GM18526 (cell line): ENCODE measurements around the gene MBD5.

Experiments used
- POLR2A ChIP-seq: IDR thresholded peaks from 3 replicates; pipeline ENCODE4 v1.6.1; 2011; ENCODE audit not compliant: insufficient read length; ENCODE audit errors: extremely low read depth

The MBD5 gene

DNA sequence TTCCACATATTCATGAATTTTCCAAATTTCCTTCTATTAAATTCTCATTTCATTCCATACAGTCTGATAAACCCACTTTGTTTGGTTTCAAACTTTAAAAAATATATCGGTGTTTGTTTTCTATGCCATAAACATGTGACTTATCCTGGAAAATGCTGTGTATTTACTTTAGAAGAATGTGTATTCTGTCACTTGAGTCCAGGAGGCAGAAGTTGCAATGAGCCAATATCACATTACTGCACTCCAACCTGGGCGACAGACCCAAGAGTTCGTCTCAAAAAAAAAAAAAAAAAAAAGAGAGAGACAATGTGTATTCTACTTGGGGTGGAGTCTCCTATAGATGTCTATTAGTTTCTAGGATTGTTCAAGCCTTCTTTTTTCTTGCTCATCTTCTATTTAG, 31.8 kb downstream of the MBD5 start:
- no peak for TF ChIP-seq POLR2A

DNA sequence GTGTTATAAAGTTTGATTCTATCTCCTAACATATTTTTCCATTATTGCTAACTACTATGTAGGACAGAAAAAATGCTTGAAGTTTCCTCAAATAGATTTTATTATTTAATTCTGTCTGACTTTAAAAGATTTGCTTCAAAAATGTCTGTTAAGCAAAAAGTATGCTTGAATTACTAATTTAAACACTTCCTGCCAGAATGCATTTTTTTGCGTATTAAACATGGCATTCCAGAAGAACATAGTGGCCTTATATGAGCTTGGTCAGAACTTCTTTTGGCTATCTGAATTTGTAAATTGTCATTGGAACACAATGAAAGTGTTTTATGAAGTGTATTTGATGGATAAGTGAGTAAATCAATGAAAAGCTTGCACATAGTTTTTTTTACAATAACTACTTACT, 37.8 kb downstream of the MBD5 start:
- TF ChIP-seq POLR2A, result no peak

DNA sequence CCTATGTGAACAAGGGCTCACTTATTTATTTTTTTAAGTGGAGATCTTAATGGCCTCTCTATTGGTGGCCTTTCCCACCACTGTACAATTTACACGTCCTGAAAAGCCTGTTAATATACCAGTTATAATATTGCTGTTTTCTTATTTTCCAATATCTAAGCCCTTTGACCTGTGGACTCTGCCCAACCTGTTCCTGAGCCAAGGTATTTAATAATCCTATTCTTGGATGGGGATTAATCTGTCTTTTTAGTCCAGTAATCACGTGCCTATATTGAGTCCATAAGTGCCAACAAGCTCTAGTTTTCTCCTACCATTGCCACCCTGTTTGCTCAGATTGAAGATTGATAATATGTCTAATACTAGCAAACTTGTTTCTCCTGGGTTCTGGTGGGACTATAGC, 42.7 kb downstream of the MBD5 start:
- TF ChIP-seq POLR2A, result no peak

GRCh38 chr2:148065936-148066335, 45.0 kb downstream of the MBD5 start:
- no peak for TF ChIP-seq POLR2A

DNA sequence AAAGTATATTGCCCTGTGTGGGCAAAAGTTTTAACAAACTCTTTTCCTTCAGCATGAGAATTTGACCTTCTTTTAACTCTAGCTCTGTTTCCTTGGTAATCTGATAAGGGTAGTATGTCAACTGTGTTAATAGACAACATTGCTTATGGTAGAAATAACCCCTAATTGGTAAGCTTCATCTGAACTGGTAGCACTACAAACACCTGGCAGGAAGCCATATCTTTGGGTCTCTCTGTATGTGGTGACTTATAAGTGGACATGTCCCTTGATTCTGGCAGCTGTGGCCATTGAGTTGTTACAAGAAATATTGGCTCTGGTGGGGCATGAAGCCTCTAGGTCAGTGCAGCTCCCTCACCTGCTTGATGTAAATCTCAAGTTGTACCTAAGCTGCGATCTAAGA, 46.9 kb downstream of the MBD5 start:
- no peak for TF ChIP-seq POLR2A

GRCh38 chr2:148071351-148071750, 50.5 kb downstream of the MBD5 start:
- TF ChIP-seq POLR2A, result no peak

DNA sequence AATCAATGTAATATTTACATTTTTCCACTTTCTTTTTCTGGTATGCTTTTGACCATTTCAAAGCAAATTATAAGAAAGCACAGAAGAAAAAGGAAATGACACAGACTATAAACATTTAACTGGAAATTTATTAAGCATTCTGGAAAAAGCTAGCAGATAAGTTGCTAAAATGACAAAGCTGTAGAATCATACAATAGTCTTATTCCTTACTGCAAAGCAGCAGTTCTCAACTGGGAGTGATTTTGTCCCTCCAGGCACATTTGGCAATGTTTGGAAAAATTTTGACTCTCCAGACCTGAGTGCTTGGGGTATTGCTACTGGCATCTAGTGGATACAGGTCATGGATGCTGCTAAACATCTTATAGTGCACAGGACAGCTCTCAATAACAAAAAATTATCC, 75.1 kb downstream of the MBD5 start:
- no peak for TF ChIP-seq POLR2A

GRCh38 chr2:148102641-148103040, 81.8 kb downstream of the MBD5 start:
- TF ChIP-seq POLR2A, result no peak

- no peak for TF ChIP-seq POLR2A
These were observed 83.1 kb downstream of the MBD5 start for GRCh38 chr2:148103946-148104345.

GRCh38 chr2:148106331-148106730, 85.4 kb downstream of the MBD5 start:
- no peak for TF ChIP-seq POLR2A

DNA sequence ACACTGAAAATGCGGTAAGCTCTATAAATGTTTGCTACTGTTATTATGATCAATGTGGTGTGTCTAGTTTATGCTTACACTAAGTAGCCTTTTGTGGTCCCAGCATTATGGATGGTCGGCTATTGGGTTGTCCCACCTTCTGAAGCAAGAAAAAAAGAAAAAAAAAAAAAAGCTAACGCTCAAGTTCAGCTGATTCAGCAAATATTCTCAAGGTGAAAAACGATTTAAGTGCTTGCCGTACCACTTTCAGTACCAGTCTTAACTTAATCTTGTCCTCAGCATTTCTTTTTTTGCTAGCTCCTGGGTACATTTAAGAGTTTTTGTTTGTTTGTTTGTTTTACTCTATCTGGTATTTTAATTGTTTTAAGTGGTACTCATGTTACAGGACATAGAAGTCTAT, 87.5 kb downstream of the MBD5 start:
- TF ChIP-seq POLR2A, result no peak

GRCh38 chr2:148110184-148110583, 89.3 kb downstream of the MBD5 start:
- no peak for TF ChIP-seq POLR2A

- TF ChIP-seq POLR2A, result no peak
These were observed 101.9 kb downstream of the MBD5 start for GRCh38 chr2:148122788-148123187.

DNA sequence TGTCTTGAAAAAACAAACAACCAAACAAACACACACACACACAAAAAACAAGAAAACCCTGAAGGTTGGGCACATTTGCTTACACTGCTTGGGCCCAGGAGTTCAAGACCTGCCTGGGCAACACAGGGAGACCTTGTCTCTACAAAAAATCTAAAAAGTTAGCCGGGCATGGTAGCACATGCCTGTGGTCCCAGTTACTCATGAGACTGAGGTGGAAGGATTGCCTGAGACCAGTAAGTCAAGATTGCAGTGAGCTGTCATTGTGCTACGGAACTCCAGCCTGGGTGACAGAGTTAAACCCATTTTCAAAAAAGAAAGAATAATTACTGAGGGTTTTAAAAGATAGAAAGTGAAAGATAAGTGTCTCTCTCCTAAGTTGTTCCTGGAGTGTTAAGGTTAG, 103.4 kb downstream of the MBD5 start:
- TF ChIP-seq POLR2A, result no peak

DNA sequence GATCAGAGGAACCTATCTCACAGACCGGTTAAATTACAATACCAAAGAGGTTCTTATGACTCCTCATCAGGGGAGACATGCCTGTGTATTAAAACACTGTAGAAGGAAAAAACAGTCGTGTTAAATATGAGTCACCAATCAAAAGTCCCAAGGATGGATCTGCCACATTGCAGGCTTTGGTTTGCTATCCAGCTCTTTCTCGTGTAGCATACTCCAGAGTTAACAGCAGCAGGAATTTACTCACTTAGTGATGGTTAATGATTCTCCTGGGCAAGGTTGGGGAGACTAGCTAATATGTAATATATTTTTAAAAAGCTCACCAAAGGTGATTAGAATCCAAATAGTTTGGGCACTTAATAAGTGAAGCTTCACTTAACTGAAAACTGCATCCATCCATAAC, 109.7 kb downstream of the MBD5 start:
- no peak for TF ChIP-seq POLR2A

DNA sequence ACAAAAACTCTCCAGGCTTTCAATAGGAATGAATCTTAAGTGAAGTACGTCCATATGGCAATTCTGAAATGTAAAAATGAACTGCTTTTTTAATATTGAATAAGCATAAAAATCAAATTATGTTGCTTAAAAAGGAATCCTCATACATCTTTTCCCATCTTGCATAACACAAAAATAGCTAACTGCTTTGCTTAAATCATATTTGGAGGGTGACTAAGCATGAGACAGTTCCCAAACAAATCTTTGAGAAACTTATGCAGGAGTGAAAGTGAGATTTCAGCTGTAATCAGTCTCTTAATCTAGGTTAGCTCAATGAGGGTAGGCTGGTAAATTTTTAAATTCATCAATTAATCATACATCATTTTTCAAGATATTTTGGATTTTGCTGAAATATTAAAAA, 111.5 kb downstream of the MBD5 start:
- no peak for TF ChIP-seq POLR2A

DNA sequence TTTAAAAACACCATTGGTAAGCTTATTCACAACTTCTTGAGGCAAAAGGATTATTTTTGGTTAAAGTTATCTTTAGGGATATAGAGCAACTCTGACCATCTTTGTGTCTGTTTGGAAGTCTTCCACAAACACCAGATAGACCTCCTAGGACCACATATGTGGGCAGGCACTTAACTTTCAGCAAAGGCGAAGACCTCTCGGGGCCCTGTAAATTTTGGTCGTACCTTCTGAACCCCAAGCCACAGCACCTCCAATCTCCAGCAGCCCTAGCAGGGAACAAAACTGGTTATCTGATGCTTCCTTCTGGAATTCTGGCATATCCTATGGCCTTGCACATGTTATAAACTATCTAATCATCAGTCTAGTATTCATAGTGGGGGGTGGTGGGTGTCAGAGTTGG, 114.8 kb downstream of the MBD5 start:
- TF ChIP-seq POLR2A, result no peak

DNA sequence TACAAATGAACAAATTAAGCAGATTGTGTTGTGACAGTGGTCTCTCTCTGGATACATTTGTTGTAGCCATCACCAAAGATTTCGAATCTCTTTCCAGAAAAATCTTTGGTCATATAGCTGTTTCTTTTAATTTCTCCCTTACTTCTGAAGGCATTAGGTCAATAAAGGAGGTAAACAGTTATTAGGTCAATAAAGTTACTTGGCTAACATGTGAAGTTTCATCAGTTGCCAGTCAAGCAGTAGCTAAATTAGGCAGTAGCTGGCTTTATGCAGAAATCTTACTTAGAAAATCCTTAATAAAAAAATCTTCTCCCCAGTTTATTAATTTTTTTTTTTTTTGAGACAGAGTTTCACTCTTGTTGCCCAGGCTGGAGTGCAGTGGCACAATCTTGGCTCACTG, 115.5 kb downstream of the MBD5 start:
- TF ChIP-seq POLR2A, result no peak
